GM15510 (cell line): ENCODE data around the gene SCNN1G.

Source experiments
- POLR2A ChIP-seq: IDR thresholded peaks from 3 replicates; pipeline ENCODE4 v1.6.1; 2011; ENCODE audit warnings: borderline replicate concordance; ENCODE audit not compliant: insufficient read length; ENCODE audit errors: extremely low read depth

The SCNN1G gene

DNA sequence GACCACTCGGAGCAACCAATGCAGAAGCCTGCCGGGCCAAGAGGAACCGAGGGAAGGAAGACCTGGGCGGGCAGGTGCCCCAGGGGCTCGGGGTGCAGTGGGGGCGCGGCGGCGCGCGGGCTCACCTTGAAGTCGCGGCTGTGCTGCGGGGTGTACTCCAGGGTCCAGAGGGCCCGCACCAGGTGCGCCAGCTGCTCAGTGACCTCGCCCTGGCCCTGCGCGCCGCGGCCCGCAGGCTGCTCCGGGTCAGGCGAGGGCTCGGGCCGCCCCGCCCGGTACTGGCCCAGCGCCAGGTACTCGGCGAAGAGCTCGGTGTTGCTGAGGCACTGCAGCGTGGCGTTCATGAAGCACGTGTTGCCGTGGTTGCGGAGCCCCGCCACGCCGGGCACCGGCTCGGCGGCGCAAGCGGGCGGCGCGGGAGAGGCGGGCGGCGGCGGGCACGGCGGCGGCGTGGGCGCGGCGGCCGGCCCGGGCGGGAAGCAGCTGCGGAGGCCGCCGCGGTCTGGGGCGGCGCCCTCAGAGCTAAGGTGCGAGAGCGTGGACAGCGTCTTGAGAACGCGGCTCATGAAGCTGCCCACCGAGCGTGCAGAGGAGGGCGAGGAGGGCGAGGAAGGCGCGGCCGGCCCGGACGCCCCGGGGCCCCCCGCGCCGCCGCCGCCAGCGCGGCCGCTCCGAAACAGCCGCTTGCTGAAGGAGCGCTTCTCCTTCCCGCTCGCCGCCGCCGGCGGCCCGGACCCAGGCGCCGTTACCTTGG is 33.9 kb upstream of the SCNN1G start:
- TF ChIP-seq POLR2A: no peak

DNA sequence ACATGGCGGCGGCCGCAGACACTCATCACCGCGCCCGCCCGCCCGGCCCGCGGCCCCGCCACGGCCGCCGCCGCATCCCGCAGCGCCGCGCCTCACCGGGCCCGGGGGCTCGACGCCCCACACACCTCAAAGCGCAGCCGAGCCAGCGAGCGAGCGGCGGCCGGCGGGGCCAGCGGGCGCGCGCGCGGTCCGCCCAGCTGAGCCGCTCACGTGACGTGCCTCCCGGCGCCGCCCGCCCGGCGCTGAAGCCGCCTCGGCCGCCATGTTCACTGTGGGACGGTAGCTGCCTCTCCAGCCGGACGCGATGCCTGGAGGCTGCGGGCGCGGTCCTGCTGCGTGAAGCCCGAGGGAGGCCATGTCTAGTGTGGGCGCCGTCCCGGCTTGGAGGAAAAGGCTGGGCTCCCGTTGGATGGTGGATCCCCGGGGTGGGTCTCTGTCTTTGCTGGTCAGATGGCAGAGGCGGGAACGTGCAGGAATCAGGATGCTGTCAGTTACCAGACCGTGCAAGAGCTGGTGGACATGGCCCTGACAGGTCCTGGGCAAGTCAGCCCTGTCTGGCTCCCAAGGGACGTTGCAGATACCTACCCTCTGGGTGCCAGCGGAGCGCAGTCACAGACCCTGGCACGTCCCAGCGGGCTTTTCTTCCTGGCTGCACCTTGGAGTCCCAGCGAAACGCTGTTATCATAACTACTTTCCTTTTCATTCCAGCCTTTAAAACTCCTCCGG is 33.1 kb upstream of the SCNN1G start, which contains the start of gene USP31:
Gene USP31, minus strand, starts transcription at position 186 of the 726 bp plus-strand sequence. Its CDS starts 182 bp downstream, at position 4.
- peak; percentile 65 for TF ChIP-seq POLR2A

DNA sequence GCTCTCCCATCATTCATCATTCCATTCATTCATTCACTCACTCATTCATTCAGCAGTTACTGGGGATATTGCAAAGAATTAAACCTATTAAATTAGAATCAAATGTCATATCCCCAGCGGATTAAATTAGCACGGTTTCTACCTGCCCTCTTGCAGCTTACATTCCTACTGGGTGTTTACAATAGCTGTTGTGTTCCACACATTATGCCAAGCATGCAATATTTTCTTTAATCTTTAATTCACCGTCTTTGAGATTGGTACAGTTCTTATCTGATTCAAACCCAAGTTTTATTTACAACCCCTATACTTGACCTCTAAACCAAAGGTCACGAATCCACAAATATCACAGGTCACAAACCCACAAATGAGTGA is 32.6 kb upstream of the SCNN1G start:
- no peak for TF ChIP-seq POLR2A

DNA sequence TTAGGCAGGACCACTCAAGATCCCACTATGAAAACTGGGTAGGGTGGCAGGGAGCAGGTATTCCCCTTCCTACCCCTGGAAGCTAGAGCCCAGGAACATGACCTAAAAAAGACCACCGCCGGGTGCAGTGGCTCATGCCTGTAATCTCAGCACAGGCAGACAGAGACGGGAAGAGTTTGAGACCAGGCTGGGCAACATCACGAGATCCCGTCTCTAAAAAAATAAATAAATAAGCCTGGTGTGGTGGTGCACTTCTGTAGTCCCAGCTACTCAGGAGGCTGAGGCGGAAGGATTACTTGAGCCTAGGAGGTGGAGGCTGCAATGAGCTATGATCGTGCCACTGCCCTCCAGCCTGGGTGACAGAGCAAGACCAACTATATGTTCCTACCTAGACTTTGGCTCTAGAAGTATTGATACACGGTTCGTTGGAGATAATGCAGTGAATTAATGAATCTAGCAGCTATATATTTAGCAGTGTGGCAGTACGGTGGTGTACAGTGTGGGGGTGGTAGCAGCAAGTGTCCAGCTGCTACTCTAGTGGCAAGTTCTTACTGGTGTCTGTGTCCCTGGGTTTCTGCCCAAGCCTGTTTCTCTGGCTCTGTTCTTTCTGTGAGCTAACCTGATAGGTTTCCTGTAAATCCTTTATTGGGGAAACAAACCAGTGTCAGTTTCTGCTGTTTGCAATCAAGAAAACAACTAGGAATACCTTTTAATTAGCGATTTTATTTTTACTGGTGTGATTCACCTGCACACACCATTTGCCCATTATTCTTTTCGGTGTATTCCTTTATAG is 30.0 kb upstream of the SCNN1G start:
- no peak for TF ChIP-seq POLR2A

DNA sequence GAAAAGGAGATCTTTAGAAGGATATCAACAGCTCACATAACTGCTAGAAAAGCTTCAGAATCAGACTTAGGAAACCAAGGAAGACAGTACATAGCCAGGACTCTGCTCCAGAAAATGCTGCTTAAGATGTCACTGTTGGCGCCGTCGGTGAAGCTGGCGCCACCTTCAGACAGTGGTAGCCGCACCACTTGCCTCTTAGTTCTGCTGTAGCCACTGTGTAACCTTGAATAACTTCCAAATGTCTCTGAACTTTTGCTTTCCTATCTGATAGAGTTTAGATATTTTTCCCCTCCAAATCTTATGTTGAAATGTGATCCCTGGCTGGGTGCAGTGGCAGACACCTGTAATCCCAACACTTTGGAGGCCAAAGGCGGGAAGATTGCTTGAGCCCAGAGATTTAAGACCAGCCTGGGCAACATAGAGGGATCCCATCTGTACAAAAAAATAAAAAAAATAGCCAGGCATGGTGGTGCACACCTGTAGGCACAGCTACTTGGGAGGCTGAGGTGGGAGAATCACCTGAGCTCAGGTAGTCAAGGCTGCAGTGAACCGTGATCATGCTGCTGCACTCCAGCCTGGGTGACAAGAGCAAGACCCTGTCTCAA is 27.0 kb upstream of the SCNN1G start:
- TF ChIP-seq POLR2A: no peak

DNA sequence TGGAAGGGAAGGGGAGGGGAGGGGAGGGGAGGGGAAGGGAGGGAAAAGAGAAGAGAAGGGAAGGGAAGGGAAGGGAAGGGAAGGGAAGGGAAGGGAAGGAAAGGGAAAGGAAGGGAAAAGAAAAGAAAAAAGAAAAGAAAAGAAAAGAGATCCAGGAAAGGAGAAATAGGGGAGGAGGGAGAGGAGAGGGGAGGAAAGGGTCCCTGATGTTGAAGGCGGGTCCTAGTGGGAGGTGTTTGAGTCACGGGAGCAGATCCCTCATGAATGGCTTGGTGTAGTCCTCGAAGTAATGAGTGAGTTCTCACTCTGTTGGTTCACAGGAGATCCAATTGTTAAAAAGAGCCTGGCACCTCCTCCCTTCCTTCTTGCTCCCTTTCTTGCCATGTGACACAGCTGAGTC is 26.4 kb upstream of the SCNN1G start:
- TF ChIP-seq POLR2A: no peak

DNA sequence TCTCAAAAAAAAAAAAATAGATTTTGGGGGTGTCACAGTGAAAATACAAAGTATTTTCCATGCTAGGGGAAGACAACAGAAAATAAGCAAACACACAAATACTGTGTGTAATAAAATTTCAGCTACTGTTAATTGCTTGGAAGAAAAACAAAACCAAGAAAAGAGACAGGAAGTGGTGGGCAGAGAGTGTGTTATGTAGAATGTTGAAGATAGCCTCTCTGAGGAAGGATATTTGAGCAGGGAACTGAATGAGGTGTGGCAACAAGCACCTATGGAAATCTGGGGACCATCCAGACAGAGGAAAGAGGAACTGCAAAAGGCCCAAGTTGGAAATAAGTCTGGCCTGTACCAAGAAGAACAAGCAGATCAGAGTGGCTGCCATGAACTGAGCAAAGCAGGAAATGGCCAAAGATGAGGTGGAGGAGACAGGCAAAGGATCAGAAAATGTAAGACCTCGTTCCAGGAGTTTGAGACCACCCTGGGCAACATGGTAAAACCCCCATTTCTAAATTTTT is 25.5 kb upstream of the SCNN1G start:
- TF ChIP-seq POLR2A: no peak

DNA sequence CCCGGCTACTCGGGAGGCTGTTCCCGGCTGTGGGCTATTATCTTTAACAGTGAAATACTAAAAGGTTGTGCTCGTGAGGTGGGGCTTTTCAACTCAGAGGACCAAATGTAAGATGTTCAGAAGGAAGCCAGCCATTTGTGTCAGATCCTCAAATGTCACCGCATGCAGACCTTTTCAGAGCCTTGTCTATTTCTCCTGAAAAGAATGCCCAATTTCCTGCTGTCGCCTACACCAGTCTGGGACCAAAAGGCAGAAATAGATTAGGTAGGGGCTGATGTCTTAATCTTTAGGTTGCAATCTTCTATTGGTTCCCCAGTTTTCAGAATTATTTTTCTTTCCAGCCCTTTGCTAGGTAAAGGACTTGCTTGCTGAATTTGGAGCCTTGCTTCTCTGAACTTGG is 24.4 kb upstream of the SCNN1G start:
- TF ChIP-seq POLR2A: no peak

DNA sequence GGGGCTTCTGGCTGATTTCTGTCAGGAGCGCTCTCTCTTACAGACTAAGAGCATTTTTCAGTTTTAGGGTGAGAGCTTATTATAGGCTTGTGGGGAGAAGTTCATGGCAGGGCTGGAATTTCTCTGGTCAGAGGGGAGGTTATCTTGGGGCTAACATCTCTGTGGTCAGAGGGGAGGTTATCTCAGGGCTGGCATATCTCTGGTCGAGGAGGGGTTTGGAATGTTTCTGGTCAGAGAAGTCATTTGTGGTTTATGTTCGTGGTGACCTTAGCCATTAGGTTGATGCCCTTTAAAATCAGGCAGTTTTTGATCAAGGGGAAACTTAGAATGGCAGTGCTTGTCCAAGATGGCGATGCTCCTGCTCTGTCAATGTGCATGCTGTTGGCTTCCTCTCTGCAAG is 22.5 kb upstream of the SCNN1G start:
- no peak for TF ChIP-seq POLR2A

DNA sequence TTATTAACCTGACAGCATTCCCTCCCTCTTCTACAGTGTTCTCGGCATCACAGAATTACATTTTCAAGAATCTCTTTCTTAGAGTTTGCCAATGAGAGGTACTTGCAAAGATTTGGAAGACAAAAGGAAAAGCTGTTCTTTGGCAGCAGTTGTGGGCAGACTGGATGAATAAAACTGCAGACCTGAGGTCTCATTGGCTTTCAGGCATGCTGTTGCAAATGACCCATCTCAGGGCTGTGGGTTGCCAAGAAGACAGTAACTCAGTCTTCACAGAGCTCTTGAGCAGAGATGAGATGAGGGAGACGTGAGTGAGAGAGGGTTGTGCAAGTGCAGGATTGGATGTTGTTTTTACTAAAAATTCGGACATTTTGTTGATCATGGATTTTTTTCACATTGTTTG is 22.0 kb upstream of the SCNN1G start:
- no peak for TF ChIP-seq POLR2A

DNA sequence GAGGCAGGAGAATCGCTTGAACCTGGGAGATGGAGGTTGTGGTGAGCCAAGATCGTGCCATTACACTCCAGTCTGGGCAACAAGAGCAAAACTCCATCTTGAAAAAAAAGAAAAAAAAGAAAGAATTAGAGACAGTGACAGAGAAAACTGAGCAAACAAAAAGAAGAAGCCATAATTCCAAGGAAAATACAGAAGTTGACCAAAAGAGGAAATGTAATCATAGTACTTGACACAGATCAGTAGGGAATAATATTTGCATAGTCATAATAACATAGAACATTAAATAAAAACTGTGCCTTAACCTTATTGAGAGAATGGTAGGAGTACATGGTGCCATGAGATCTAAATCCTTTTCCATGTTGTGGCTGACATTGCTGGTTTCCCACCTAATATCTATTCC is 18.6 kb upstream of the SCNN1G start:
- no peak for TF ChIP-seq POLR2A

DNA sequence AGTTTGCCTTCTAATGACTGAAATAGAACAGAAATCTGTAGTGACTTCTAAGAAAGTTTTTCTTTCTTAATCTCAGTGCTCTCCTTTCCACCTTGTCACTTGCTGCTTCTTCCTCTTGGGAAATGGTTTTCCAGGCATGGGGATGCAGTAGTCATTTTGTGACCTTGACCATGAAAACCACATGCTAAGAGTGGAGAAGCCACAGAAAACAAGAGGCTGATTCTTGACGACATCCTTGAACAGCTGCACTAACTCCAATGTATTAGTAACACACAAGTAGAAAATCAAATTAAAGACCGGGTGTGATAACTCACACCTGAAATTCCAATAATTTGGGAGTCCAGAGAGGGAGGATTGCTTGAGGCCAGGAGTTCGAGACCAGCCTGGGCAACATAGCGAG is 17.8 kb upstream of the SCNN1G start:
- TF ChIP-seq POLR2A: no peak

DNA sequence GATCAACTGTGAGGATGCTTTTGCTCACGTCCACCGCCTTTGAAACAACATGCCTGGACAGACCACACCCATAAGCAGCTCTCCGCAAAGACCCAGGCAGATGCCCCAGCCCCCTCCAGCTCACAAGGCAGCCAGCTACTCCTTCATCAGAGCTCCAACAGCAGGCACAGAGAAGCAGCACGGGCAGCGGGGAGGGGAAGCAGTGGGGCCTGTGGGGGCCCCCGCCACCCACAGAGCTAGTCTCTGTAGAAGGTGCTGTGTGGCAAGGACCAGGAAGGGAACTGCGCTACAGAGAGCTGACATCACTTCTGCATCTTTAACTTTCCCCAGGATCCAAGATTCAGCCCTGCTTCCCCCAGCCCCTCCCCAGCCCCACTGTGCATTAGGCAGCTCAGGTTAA is 10.0 kb upstream of the SCNN1G start:
- no peak for TF ChIP-seq POLR2A

DNA sequence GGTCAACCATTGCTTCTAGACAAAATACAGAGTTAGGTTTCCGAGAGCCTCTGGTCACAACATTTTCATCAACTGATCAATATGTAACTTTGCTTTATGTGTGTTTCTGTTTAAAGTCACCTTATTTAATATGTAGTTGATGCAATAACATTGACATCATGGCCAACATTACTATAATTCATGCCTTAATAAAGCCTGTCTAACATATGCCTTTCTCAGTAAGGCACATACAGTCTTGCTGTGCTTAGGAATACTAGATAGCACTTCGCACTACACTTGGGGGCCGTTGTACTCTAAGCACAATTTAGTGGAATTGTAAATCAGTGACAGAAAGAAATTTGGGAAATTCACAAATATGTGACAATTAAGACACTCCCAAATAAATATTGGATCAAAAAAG is 9.6 kb upstream of the SCNN1G start:
- no peak for TF ChIP-seq POLR2A

DNA sequence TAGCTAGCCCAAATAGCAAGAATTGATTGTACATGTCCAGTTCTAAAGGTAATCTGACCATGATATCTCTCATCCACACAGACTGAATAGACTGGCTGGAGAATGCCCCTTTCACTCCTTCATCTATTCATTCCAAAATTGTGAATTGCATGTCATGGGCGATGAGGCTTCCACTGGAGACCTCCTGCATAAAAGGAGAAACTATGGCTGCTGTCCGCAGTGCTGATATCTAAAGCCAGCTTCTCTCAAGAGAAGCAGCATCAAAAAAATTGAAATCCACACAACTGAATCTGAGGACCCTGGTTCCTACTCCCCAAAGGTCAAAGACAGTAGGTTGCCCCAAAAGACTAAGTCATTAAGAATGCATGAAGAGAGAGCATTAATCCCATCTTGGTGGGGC is 7.9 kb upstream of the SCNN1G start:
- no peak for TF ChIP-seq POLR2A
